Bone marrow (tissue), 2 donors: ENCODE results near the gene NPAS3.

Source experiments
- DNase-seq, 2 donors: peaks; one replicate each; lab custom pipeline; 2025; lab: John Stamatoyannopoulos, UW

NPAS3 gene

DNA sequence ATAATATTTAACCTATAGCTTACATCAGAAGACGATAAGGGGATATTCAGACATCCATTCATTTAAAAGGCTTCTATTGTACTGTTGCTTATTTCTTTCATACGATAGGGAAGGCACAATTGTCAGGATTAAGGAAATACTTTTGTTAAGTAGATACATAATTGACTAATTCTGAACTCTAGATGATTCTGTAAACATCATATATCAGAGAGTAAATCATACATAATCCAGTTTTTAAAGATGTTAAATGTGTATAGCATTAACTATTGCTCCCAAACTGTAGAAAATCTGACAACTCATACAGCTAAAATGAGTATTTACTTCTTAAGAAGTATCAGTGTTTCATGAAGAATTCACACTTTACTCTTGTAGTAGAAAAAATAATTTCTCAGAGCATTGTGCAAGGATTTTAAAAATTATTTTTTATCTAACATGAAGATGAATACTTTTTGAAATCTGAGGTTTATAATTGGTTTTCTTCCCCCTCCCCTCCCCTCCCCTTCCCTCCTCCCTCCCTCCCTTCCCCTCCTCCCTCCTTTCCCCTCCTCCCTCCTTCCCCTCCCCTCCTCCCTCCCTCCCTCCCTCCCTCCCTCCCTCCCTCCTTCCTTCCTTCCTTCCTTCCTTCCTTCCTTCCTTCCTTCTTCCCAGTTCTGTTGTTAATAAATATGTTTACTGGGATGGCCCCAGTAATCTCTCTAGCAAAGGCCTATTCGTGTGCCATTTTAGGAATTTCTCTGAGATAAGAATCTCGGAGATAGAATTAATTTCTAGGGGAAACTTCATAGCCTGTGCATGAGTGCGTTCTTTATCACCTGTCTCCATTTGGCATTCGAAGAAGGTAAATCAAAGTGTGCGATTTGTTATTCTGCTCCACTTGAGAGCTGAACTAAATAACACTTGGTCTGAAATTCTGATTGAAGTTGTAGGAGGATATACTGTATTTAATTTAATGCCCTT lies 2.3 kb downstream of the NPAS3 start:
- DNase-seq = no peak

DNA sequence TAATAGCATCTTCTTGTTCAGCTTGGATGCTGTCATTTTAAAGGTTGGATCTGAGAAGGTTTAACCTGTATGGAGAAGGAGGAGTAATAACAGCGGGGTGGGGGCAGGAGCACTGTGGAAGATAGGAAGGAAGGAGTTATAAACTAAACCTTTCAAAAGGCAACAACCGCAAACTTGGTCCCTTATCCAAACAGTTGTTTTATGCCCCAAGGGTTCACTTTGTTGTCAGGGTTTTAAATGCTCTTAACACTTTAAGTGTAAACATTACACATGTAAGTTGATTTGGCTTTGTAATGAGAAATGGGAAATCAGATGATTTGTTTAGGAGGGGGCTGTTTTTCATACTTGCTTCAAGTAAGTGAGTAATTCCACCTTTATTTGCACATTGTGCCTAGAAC lies 3.0 kb downstream of the NPAS3 start:
- no peak for DNase-seq

DNA sequence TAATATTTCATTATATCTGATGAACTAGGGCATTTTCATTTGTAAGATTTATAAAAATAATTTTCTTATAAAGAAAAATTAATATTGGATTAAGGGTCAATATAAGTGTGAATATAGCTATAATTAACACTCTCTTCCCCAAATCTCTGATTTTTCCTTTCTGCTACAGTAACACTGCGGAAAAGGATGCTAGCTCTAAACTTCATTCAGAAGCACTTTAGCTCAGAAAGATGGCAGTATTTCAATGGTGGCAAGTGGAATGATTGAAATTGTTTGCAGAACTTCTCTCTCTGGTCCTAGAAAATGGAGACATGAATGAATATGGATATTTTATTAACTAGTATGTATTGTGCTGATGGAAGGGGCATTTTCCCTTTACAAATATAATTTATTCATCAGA lies 8.4 kb downstream of the NPAS3 start:
- no peak for DNase-seq

DNA sequence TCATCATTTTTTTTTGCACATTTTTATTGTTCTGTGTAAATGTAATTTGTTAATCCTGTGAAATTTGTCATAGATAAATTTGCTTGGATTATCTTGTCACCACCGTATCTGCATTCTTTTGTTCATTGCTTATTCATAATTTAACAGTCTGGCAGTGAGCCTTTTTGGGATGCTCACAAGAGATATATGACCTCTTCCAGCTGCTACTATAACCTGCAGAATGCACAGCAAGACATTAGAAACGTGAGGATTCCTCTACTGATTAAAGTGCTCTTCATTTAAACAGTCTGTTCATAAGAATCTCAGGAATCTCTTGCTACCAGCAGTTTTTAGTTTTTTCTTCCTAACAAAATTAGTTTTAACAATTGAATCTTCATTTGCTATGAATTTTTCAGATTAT lies 9.1 kb downstream of the NPAS3 start:
- DNase-seq = no peak

DNA sequence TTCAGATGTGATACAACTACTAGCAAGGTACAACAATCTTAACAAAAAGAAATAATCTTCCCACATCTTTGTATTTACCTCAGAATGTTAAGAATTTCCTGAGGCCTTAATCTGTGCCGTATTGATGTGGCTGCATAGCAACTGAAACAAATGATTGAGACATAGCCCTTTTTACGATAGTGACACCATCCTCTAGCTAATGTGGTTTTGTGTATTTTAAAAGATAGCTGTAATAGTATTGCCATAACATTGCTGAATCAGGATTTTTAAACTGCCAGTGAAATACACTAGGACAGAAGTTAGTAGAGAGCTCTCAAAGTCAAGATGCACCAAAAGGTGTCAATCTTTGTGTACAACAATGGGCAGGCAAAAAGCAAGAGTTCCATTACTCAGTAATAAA lies 11.9 kb downstream of the NPAS3 start:
- no peak for DNase-seq

DNA sequence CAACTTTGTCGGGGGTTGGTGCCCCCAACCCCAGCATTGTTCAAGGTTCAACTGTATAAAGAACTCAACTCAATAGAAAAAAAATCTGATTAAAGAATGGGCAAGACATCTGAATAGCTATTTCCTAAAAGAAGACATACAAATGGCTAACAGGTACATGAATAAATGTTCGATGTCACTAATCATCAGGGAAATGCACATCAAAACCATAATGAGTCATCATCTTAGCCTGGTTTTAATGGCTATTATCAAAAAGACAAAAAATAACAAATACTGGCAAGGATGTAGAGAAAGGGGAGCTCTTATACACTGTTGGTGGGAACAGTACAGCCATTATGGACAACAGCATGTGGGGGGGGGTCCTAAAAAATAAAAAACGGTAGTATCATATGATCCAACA lies 28.7 kb downstream of the NPAS3 start:
- no peak for DNase-seq

DNA sequence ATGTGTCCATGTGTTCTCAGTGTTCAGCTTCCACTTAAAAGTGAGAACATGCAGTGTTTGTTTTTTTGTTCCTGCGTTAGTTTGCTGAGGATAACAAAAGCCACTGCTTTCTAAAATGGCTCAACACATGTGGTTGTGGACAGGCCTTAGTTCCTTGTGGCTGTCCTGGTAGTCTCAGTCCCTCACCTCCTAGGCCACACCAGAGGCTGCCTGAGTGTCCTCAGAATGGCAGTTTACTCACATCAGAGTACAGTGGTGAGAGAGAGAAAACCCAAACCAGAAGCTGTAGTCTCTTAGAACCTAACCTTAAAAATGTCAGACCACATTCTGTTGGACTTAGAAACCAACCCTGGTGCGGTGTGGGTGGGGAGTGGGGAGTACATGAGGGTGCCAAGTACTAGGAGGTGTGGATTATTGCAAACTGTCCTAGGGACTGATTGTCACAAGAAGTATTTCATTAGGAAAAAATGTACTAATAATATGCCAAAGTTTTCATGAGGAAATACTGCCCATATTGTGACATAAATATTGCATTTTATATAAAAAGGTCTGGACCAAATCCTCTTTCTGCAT lies 30.4 kb downstream of the NPAS3 start:
- no peak for DNase-seq

DNA sequence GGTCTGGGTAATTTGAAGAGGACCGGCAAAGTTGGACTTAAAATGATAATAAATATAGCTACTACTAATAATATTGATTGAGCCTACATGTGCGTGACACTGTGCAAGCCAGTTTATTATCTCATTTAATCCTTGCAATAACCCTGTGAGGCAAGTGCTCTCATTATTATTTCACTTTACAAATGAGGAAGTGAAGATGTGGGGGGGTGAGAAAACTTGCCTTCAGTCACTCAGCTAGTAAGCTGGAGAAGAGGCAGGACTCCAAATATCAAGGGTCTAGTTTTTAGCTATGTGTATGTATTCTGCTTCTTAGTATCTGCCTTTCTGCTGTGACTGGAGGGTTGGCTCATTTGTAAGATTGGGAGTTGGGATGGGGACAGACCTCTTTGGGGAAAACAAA lies 39.2 kb downstream of the NPAS3 start:
- no peak for DNase-seq

DNA sequence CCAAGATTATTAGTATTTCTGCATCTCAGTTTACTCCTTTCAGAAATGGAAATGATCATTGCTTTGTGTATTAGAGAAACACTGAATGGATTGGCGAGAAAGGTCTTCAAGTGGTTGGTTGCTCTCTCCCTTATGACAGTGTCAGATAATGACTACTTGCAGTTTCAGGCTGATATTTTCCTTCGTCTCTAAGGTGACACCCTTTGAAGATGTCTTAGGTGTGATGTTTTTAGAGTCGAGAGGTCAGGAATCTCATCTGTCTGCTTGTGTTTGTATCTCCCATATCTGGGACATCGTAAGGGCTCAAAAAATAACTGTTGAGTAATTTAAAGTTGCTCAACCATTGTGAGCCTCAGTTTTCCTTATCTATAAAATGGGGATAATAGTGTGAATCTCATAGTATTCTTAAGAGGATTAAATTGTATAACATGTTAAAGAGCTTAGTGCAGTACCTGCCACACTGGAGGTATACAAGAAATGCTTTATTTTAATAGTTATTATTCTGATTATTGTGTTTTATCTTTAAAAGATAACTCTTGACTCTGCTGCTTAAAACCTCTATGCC lies 40.1 kb downstream of the NPAS3 start:
- no peak for DNase-seq

DNA sequence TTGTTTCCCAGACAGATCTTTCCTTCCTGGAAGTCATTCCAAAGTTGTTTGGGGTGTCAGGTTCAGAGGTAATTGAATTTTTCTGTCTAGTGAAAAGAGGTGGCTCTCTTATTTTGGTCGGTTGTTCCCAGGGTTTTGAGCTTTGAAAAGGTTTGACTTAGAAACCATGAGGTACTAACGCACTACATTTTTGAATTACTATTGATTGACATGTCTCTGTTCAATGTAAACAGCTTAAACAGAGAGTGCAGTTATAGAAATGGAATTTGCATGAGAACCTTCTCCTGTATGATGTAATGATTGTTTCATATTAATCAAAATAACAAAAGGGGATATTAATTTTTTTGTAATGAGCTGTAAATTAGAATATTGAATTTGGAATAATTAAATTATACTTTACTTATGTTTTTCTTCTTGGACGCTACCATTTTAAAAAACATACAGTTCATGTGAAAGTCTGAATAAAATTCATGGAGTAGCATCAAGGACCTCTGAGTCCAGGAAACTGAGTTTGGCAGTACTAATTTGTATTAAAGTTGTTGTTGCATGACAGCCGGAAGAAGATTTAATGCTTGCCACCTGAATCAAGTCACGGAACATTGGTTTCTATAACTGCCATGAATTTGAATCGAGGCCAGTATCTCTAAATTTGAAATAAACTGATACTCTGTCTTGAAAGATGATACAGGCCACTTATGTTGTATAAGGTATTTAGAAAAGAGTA lies 41.7 kb downstream of the NPAS3 start:
- no peak for DNase-seq

DNA sequence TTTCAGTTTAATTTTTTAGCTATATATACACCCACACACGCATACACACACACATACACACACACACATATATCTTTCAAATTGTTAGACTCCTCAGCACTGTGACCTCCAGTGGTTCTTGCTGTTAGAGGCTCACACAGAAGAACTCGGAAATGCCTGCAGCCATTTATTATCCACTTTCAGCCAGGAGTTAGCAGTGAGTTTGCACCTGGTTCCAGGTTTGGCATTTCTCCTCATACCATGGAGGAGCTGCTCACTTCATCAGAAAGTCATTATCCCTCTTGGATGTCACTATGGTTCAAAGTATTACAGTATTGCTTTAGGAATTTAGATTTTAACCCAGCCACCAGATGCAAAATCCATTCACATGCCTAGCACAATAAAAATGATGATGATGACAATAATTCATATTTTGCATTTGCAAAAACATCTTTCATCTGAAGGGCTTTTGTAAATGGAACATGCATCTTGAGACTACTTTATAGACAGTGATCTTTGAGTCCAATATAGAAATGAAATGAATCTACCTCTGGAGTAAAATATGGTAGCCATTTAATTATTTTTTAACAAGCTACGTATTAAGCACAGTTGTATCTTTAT lies 42.3 kb downstream of the NPAS3 start:
- DNase-seq = no peak

DNA sequence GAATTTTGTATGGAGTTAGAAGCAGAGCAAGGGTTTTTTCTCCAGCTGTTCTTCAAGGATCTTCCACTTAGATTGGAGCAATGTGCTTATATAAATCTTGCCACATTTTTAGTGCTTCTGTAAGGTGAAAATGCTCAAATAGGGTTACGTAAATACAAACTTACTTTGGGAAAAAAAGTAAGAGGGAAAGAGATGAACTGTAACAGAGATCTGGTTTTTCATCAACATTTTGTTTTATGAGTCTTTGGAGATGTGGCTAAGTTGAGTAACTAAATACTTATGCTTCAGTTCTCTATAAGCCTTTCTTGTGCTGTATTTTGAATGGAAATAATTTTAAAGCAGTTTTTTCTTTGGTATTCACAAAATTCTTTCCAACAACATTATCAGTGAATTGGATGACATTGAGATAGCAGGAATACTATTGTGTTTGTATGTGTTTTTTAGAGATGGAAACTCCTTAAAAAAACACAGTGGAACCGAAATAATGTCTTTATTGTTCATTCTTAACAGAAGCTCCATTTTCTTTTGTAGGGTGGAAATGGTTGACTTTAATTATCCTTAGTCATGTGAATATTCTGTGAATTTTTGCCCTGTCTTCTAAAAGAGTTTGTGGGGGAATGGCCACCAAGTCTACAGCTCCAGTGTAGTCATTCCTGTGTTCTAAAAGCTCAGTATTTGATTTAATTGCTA lies 45.7 kb downstream of the NPAS3 start:
- no peak for DNase-seq

DNA sequence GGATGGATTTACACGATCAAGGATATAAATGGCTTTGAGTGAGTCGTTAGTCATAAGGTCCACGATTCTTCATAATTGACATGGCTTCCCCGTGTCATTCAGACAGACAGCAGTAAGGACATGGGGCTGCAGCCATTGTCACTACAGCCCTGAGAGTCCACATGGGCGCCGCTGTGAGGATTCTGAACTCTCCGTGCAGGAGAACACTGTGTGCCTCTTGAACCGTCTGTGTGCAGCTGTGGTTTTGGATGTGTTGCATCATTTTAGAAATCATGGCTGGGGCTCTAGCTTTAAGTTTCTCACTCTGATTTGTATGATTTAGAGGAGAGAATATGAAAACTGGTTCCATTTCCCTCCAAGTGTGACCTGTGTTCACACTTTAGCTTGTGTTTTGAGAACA lies 47.2 kb downstream of the NPAS3 start:
- DNase-seq = no peak

DNA sequence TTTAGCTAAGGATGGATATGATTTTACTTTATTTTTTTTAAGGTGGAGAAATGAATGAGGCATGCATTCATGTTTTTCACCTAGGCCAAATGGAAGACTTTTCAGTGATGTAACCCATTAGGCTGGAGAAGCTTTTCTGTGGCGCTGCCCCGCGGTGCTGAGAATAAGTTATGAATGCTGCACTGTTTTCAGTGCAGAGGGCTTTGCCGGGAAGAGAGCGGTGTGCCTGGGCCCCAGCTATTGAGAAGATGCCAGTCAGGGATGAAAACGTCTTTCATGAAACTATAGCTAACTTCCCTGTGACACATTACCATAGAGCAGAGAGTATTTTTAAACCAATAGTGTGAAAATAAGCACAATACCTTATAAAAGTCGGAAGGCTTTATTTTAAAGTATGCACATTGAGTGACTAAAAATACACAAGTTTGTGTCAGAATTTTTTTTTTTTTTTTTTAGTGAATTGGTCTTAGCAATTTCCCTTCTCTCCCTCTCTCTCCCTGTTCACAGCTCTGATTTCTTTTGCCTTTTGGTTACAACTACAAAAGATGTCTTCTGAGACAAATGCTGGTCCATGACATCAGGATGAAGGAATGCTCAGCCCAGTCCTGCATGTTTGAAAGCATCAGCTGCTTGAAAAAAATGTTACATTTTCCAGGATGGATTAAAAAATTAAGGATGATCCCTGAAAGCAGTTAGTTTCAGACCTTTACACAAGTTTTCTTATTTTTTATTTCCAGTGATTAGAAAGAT lies 48.3 kb downstream of the NPAS3 start:
- DNase-seq = no peak

DNA sequence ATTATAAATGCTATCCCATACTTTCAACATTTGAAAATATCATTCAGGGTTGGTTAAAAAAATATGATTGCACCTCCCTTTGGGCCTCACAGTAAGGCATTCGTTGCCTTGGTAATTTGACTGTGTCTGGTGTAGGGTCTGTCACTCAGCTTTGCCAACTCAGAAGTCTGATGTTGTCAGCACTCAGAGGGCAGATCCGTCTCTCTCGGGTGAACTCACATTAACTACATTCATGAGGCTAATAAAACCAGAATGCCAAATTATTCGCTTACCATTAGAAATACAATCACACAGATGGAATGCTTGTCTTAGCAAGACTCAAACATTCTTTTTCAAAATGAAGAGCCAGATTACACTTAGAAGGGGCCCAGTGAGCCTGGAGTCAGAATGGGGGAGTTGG lies 53.0 kb downstream of the NPAS3 start:
- DNase-seq = no peak

DNA sequence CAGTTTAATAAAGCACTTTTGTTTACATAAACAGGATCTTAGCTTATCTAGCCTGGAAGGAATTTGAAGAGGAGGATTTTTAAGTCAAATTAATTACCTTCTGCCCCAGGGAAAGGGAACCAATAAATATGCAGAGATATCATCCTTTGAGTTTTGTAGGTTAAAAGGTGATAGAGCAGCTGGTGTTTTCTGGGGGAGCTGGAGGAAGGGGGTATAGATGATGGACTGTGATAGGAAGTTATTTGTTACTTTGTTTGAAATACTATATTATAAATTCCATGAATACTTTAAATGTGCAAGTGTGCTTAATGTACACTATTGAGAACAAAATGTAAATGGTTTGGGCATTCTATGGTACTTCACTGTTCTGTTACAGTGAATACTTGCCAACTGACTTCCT lies 55.2 kb downstream of the NPAS3 start:
- DNase-seq = no peak

DNA sequence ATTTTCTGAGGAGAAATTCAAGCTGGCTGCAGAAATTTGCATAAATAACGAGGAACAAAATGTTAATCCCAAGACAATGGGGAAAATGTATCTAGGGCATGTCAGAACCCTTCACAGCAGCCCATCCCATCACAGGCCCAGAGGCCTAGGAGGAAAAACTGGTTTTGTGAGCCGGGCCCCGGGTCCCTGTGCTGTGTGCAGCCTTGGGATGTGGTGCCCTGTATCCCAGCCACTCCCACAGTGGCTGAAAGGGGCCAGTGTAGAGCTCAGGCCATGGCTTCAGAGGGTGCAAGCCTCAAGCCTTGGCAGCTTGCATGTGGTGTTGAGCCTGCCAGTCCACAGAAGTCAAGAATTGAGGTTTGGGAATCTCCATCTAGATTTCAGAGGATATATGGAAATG lies 57.7 kb downstream of the NPAS3 start:
- no peak for DNase-seq

DNA sequence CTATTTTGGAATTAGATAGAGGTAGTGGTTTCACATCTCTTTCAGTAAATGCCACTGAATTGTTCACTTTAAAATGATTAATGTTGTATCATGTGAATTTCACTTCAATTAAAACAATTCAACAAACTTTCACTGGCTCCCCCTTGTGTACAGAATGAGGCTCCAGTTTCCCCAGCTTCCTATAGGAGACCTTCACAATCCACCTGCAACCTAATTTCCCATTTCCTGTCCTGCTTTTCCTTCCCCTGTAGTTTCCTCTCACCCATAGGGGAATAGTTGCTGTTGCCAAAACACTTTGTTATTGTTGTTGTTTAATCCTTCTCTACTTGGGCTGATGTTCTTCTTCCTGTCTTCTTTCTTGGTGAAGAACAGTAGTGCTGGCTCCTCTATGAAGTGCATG lies 59.8 kb downstream of the NPAS3 start:
- no peak for DNase-seq

DNA sequence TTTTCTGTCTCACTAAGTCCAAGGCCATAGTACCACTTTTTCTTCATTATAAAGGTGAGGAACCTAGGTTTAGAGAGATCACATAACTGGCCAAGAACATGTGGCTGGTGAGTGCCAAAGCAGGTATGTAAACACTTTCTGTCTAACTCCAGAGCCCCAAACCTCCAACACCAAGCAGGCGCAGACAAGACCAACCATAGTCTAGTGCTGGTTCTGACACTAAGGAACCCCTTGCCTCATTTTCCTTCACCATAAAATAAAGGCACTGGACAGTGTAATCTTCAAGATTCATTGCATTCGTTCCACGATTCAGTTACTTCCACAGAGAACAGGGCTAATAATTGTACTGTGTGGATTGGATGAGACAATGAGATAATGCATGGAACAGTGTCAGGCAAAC lies 71.0 kb downstream of the NPAS3 start:
- no peak for DNase-seq

DNA sequence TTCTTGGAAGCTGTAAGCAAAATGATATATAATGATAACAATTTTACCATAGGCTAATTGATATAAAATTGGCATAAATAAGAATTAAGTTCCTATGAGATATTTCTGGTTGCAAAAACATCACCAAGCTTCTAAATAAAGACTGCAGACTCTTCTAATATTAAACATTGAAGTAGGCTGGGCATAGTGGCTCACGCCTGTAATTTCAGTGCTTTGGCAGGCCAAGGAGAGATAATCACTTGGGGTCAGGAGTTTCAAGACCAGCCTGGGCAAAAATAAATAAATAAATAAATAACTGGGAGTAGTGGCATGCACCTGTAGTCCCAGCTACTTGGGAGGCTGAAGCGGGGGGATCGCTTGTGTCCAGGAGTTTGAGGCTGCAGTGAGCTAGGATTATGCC lies 71.8 kb downstream of the NPAS3 start:
- DNase-seq = no peak

DNA sequence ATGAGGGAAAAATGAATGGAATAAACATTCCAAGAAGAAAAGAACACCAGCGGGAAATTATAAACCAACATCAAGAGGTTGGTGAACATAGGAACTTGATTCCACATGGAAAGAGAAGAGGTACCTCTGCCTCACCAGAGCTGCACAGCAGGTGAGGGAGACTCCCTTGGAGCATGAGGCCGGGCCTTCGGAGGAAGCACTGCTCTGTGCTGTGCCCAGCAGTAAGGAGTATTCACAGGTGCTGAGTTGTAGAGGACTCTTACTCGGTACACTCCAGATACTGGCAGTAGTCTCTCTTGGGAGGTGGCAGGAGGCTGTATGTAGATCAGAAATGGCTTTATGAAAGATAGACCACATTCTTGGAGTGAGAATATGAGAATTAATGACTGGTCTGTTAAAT lies 76.0 kb downstream of the NPAS3 start:
- DNase-seq = no peak
